Measurements from ENCODE around the gene KRTAP29-1.
"Not testable (repeated sequence)": the region's sequence is repeated elsewhere in the genome, so short reads cannot be mapped to it uniquely, and the experiment has no call there.

KRTAP29-1 gene

DNA sequence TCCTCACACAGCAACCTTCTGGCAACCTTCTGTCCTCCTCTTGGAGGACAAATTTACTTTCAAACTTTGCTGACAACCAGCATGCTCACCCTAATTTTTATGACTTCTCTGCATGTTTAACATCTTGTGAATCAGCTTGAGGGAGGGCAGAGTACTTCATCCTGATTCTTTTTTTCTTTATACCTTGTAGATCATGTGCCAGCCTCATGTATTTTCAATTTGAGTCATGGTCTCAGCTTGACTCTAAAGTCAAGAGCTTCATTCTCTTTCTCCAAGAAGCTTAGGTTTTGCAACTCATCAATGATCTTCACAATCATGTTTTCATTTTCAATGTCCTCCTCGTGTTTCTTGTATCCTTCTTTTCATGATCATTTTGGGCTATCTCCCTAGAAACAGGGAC lies 30.8 kb downstream of the KRTAP29-1 start:
- no peaks in the 10 kb centered on the region for H3K36me3 Mint-ChIP-seq (ENCODE audit: low read depth)
- TF ChIP-seq, protein P1, sequence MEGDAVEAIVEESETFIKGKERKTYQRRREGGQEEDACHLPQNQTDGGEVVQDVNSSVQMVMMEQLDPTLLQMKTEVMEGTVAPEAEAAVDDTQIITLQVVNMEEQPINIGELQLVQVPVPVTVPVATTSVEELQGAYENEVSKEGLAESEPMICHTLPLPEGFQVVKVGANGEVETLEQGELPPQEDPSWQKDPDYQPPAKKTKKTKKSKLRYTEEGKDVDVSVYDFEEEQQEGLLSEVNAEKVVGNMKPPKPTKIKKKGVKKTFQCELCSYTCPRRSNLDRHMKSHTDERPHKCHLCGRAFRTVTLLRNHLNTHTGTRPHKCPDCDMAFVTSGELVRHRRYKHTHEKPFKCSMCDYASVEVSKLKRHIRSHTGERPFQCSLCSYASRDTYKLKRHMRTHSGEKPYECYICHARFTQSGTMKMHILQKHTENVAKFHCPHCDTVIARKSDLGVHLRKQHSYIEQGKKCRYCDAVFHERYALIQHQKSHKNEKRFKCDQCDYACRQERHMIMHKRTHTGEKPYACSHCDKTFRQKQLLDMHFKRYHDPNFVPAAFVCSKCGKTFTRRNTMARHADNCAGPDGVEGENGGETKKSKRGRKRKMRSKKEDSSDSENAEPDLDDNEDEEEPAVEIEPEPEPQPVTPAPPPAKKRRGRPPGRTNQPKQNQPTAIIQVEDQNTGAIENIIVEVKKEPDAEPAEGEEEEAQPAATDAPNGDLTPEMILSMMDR (IDR thresholded peaks at IDR 0.05; ENCODE audit: unreplicated experiment in 3 of 3): no peak
- peaks cover 11% of the 10 kb centered on the region for H3K27me3 Mint-ChIP-seq (ENCODE audit: low read depth)
- H3K9me3 Mint-ChIP-seq: no peaks in the 10 kb centered on the region
- H3K27ac Mint-ChIP-seq: no peak overlapping the region
- no peak overlapping the region for H3K4me3 Mint-ChIP-seq
- H3K4me1 Mint-ChIP-seq: no peaks in the 10 kb centered on the region

DNA sequence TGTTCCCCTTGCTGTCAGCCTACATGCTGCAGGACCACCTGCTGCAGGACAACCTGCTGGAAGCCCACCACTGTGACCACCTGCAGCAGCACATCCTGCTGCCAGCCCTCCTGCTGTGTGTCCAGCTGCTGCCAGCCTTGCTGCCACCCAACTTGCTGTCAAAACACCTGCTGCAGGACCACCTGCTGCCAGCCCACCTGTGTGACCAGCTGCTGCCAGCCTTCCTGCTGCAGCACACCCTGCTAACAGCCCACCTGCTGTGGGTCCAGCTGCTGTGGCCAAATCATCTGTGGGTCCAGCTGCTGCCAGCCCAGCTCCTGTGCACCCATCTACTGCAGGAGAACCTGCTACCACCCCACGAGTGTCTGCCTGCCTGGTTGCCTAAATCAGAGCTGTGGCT lies 31.3 kb downstream of the KRTAP29-1 start:
- H3K27me3 Mint-ChIP-seq (ENCODE audit: low read depth); H3K4me1 Mint-ChIP-seq; H3K27ac Mint-ChIP-seq; H3K4me3 Mint-ChIP-seq; H3K36me3 Mint-ChIP-seq (ENCODE audit: low read depth); H3K9me3 Mint-ChIP-seq: not testable (repeated sequence)

DNA sequence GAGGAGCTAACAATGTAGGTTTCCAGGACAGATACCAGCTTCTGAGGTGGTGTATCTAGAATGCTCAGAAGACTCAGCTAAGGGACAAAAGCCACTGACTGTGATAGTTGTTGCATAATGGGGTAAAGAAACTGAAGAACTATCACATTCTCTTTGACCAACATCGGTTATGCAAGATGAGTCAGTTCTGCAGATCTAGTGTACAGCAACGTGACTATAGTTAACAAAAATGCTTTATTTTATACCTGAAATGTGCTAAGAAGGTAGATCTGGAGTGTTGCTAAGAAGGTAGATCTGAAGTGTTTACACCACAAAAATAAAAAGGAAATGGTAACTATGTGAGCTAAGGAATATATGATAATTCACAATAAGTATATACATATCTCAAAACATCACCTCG lies 34.9 kb downstream of the KRTAP29-1 start:
- Mint-ChIP-seq H3K4me1 (no peaks in the 10 kb centered on the region), H3K36me3 (ENCODE audit: low read depth) (no peaks in the 10 kb centered on the region), H3K4me3 (no peak overlapping the region), H3K27me3 (ENCODE audit: low read depth) (peaks cover 15% of the 10 kb centered on the region), H3K9me3 (no peaks in the 10 kb centered on the region), H3K27ac (no peak overlapping the region)
- TF ChIP-seq, protein P1 (IDR thresholded peaks at IDR 0.05; ENCODE audit: unreplicated experiment in 3 of 3): no peak

DNA sequence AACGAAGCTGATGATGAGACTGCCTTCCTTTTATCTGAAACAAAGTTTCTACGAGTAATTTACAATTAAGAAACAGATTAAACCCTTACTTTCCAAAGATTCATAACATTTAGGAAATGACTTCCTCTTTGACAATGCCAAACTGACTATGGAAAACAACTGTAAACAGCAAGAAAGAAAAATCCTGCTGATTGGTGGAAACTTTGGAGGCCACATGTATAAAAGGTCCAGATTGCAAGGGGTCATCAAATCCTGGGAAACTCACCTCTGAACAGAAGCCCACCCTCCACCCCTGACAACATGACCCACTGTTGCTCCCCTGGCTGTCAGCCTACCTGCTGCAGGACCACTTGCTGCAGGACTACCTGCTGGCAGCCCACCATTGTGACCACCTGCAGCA lies 37.6 kb downstream of the KRTAP29-1 start, which contains the start of gene KRTAP9-6:
Gene KRTAP9-6 (plus strand): TSS at position 301 of the 400 bp plus-strand sequence. CDS start 0 bp downstream, at position 301.
- Mint-ChIP-seq H3K27me3 (ENCODE audit: low read depth) (peaks cover 34% of the 10 kb centered on the region), H3K27ac (no peak within 1 kb of the TSS)

DNA sequence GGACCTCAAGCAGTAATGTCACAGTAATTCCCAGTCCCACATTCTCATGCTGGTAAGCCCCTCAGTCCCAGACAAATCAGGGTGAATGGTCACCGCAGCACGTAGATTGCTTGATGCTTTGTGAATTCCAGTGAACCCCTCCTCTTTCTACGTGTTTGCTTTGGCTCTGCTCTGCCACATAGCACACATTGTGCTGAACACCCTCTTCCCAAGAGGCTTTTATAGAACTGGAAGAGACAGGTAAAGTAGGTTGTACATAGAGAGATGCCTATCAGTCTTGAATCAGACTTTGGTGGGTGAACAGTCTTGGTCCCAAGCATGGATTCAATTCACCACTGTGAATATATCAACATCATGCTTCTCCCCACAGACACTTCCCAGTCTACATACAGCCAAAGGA lies 38.1 kb downstream of the KRTAP29-1 start:
- H3K9me3 Mint-ChIP-seq: peaks cover 3% of the 10 kb centered on the region
- no peaks in the 10 kb centered on the region for H3K4me1 Mint-ChIP-seq
- H3K36me3 Mint-ChIP-seq (ENCODE audit: low read depth): no peaks in the 10 kb centered on the region
- peaks cover 37% of the 10 kb centered on the region for H3K27me3 Mint-ChIP-seq (ENCODE audit: low read depth)
- no peak overlapping the region for H3K27ac Mint-ChIP-seq
- TF ChIP-seq, protein P1 (IDR thresholded peaks at IDR 0.05; ENCODE audit: unreplicated experiment in 3 of 3): no peak
- no peak overlapping the region for H3K4me3 Mint-ChIP-seq

More for the DNA sequence above, 37.6 kb downstream of the KRTAP29-1 start, which contains the start of gene KRTAP9-6:
- TF ChIP-seq, protein P1 (IDR thresholded peaks at IDR 0.05; ENCODE audit: unreplicated experiment in 3 of 3): no peak
- Mint-ChIP-seq H3K4me3 (no peak within 1 kb of the TSS), H3K36me3 (ENCODE audit: low read depth) (no peaks in the 10 kb centered on the region), H3K9me3 (peaks cover 3% of the 10 kb centered on the region), H3K4me1 (no peaks in the 10 kb centered on the region)

DNA sequence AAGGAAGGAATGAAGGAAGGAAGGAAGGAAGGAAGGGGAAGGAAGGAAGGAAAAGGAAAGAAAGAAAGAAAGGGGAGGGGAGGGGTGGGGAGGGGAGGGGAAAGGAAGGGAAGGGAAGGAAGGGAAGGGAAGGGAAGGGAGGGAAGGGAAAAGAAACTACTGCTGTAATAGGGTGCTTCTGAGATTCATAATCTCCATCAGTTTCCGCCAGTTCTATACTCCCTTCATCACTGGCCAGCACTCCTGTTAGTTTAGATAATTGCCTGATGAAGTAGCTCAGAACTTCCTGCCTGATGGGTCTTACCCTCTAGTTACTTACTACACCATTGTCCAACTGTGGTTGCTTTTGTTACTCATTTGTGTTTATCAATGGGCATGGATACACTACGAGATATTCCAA lies 39.4 kb downstream of the KRTAP29-1 start:
- no peaks in the 10 kb centered on the region for H3K36me3 Mint-ChIP-seq (ENCODE audit: low read depth)
- no peaks in the 10 kb centered on the region for H3K4me1 Mint-ChIP-seq
- no peak overlapping the region for H3K27ac Mint-ChIP-seq
- peaks cover 3% of the 10 kb centered on the region for H3K9me3 Mint-ChIP-seq
- H3K27me3 Mint-ChIP-seq (ENCODE audit: low read depth): peaks cover 50% of the 10 kb centered on the region
- no peak overlapping the region for H3K4me3 Mint-ChIP-seq
- TF ChIP-seq, protein P1 (IDR thresholded peaks at IDR 0.05; ENCODE audit: unreplicated experiment in 3 of 3): no peak
